HG03103 (cell line): ENCODE data around the gene TUBGCP6.
A peak's percentile ranks its signal among the peaks of the same experiment; 100 is the strongest.
"Not testable (repeated sequence)": the region's sequence is repeated elsewhere in the genome, so short reads cannot be mapped to it uniquely, and the experiment has no call there.

Source experiments
- ATAC-seq: cut with Tn5 transposase; IDR thresholded peaks from one replicate; pipeline ENCODE4 v1.9.1; 2021; ENCODE audit warnings: low read depth; ENCODE audit not compliant: unreplicated experiment

Gene TUBGCP6

DNA sequence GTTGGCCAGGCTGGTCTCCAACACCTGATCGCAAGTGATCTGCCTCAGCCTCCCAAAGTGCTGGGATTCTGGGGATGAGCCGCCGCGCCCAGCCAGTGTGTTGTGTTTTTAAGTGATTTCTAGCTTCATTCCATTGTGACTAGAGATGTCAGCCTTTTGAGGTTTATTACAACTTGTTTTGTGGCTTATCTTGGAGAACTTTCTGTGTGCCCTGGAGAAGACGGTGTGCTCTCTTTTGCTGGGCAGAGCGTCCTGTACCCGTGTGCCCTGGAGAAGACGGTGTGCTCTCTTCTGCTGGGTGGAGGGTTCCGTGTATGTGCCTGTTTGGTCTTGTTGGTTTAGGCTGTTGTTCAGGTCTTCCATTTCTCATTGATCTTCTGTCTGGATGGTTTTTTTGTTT lies 31.6 kb downstream of the TUBGCP6 start:
- ATAC-seq = no peak

DNA sequence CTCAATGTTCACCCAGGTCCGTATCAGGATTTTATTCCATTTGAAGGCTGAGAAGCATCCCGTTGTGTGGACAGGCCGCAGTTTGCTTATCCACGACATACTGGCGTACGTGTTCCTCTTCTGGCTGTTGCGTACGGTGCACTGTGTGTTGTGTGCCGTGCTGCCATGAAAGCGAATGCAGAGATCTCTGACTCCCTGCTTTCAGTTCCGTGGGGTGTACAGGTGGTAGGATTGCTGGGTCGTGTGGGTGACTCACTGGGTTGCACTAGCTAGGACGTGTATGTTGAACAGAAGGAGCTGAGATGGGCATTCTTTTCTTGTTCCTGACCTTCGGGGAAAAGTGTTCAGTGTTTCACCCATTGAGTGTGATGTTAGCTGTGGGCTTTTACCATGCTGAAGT lies 33.7 kb downstream of the TUBGCP6 start:
- ATAC-seq = no peak

DNA sequence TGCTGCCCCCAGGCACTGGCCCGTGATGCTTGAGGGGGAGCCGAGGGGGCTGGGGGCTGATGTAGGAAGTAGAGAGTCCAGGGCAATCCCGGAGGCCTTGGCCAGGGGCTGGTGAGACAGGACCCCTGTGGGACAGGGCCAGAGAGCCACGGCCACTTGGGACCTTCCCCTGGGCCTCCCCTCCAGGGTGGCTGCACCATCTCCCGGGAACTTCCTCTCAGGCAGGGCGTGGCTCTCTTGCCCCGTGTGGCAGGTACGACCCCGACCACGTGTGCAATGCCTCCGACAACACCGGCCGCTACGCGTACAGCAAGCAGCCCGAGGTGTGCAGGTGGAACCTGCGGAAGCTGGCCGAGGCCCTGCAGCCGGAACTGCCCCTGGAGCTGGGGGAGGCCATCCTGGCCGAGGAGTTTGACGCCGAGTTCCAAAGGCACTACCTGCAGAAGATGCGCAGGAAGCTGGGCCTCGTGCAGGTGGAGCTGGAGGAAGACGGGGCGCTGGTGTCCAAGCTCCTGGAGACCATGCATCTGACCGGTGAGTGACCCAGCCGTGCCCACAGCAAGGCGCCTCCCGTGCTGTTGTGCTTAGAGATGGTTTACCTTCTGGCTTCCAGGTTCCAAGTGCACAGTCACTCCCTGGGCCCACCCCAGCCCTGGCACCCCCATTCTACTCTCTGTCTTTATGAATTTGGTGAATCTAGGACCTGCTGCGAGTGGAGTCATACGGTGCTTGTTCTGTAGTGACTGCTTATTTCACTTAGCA lies 34.3 kb downstream of the TUBGCP6 start:
- ATAC-seq = no peak

DNA sequence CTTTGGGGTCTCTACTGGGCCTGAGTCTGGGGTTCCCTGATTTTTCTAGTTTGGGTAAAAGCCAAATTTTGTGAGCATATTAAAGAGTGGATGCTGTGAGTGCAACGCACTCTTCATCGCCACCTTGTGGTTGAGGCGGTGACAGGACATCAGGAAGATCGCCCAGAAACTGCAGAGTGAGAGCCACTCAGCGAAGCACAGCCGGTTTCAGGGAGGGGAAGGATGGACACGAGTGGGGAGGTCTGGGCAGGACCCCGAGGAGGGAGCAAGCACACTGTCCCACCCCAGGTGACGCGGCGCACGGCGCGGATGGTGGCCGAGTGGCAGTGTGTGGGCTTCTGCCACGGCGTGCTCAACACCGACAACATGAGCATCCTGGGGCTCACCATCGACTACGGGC lies 34.9 kb downstream of the TUBGCP6 start:
- ATAC-seq = no peak

DNA sequence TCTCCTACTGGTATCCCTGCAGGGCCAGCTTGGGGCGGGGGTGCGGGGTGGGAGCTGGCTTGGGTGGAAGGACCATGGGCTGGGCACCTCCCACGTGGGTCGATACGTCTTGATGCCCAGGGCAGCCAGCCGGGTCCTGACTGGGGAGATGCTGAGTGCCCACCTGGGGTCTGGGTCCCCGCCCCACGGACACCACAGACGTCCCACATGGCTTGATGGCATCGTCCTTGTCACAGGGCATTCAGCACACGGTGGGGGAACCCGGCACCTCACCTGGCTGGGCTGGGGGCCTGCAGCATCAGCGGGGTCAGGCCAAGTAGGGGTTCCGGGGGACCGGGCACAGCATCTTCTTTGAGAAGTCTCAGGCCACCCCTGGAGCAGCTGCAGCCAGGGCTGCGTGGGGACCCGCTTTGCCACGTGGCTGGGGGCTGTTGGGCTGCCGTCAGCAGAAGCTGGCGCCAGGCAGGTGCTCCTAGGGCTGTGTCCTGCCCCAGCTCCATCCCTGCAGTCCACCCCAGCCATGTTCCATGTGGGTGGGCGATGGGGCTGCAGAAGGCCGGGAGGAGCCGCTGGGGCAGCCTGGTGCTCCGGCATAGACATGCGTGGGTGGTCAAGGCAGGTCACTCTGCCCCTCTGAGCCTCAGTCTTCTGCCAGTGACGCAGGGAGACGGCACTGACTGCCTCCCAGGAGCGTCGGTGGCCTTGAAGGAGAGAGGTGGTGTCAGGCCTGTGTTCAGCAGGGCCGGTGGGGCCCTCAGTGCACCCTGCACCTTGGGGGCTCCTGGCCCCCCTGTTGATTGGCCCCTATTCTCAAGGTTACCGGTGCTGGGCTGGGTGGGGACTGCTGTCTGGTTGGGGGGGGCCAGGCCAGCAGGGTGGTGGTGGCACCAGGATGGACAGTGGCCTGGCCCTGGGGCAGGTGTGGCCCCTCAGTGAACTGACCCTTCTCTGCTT lies 35.6 kb downstream of the TUBGCP6 start:
- ATAC-seq = no peak

GRCh38 chr22:50208430-50208938 lies 36.3 kb downstream of the TUBGCP6 start:
- ATAC-seq = no peak

DNA sequence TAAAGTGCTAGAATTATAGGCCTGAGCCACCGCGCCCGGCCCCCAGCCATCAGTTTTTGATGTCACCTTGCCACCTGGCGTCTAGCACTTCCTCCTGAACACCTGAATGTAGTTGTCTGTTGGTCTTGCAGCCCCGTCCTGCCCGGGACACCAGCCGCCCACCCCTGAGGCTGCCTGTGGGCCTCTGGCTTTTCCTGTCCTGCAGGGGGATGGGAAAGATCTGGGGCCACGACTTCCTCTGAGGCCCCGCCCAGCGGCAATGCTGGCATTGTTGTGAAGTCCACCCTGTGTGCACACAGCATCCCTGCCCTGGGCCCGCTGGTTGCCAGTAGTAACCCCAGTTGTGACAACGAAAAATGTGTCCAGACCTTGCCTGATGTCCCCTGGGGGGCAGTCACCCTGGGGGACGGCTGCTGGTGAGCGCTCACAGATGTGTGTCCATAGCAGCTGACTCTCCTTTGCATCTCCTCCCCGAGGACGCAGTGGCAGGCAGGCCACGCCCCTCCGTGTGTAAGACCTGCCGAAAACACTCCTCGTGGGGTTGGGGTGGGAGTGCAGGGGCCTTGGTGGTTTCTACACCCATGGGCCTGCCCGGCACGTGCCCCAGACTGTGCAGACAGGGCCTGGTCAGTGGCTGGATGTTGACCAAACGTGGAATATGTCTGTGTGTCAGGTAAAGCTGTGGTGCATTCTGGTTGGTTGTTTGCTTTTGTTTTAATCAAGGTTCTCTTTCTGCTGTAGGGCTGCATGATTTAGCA lies 37.3 kb downstream of the TUBGCP6 start:
- ATAC-seq = no peak

GRCh38 chr22:50206599-50206998 lies 38.2 kb downstream of the TUBGCP6 start:
- ATAC-seq = no peak

- no peak for ATAC-seq
Observed at GRCh38 chr22:50205781-50206569, 38.8 kb downstream of the TUBGCP6 start.

GRCh38 chr22:50204998-50205397 lies 39.8 kb downstream of the TUBGCP6 start:
- not testable (repeated sequence) for ATAC-seq

- no peak for ATAC-seq
Observed at GRCh38 chr22:50204571-50204970, 40.3 kb downstream of the TUBGCP6 start.

GRCh38 chr22:50203288-50203687 lies 41.5 kb downstream of the TUBGCP6 start:
- ATAC-seq = no peak

DNA sequence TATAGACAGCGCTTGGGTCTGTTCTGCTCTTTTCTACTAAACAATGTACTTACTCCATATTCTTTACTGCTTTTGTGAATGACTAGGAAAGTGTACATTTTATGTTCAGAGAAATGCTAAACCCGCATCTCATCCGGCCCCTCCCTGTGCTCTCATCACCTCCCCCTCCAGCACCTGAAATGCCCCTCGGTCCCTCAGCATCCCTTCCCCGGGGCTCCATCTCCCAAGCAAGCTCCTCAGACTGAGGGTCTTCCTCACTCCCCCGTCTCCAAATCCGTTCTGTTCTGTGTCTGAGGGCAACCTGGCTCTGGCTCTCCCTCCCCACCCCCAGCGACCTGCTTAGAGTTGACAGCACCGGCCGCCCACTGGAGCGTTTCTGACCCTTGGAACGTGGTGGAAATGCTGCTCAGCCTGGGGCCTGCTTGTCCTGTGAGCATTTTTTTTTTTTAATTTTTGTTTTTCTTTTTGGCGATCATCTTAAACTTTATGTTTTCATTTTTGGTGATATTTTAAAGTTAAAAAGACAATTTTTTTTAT lies 42.6 kb downstream of the TUBGCP6 start:
- no peak for ATAC-seq

- peak; percentile 21 for ATAC-seq
Observed at GRCh38 chr22:50201191-50202129, 43.4 kb downstream of the TUBGCP6 start.

DNA sequence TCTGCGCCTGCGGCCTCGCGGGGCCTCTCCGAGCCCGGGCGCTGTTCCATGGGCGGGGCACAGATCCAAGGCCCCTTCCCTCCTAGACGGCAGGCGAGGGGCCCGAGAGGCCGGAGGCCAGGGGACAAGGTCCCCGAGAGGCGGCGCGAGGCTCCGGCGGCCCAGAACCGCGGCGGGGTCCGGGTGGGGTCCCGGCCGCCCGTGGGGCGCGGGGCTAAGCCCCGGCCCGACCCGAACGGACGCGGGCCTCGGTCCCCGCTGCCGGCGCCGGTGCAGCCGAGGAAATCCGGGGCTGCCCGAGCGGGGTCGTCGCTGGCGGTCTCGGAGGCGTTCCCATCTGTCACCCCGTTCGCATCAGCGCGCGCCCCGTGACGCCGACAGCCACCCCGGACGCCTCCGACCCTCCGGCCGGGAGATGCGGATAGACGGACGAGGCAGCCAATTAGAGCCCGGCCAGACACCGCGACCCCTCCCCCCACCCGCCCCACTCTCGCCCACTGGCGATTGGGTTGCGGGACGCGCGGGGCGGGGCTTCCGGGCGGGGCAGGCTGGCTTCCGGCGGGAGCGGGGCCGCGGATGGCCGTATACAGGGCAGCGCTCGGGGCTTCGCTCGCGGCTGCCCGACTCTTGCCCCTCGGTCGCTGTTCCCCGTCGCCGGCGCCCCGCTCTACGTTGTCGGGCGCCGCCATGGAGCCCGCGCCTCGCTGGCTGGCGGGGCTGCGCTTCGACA lies 44.2 kb downstream of the TUBGCP6 start, which contains the start of gene SELENOO:
TSS of gene SELENOO (plus strand) at position 551 of the 730 bp plus-strand sequence. CDS start at position 577, 26 bp downstream.
- peak; percentile 54 for ATAC-seq

DNA sequence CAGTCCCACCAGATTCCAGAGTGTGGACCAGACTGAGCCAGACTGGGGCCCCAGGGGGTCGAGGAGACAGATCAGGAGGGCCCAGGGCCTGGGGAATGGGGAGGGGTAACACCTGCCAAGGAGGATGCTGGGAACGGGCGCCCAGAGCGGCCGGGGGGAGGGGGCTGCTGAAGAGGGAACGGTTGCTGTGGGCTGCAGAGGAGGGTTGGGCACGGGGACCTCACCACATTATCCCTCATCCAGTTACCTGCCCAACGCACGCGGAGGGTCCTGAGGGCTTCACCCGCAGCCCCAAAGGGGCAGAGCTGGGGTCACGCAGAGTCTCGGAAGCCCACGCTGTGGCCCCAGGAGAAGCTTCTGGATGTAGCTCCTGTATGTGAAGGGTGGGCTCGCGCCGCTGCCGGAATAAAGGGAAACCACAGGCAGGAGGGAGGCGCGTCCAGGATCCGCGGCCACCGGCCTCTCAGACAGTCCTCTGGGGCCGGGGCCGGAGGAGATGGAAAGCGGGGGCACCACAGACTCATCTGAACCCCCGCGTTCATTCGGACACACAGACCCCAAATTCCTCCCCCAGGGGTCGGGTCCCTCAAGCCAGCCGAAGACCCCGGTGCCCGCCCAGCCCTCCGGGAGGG lies 44.9 kb downstream of the TUBGCP6 start:
- no peak for ATAC-seq

DNA sequence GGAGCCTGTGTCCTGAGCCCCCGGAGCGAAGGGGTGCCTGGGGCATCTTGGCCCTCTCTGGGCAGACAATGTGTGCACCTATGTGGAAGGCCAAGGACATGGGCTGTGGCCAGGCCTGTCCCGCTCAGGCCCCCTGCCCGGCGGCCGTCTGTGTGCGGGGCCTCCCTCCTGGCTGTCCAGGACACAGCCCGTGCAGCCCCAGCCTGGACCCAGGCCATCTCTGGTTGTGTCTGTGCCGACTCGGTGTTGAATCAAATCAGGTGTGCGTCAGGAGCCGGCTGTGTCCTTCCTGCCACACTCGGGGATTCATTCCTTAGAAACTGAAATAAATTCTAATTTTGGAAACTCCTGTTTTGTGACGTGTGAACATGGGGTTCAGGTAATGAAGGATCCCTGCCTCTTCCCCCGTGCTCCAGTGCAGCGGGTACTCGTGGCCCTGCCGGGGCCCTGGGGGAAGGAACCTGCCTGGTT lies 45.5 kb downstream of the TUBGCP6 start:
- ATAC-seq = no peak
